Right ventricle myocardium inferior (tissue), 1 donor: ENCODE measurements around the gene ARMCX4. TPM values are rescaled to one million over a fixed set of nuclear protein-coding genes. Genes with fewer than 3 reads are reported as not detected.
"Not testable (repeated sequence)": the region's sequence is repeated elsewhere in the genome, so short reads cannot be mapped to it uniquely, and the experiment has no call there.

Experiments used
- ATAC-seq: fragments of 200-7000 bp; cut with Tn5 transposase; one replicate; pipeline ENCODE4 v1.9.1; 2020; ENCODE audit warnings: mild to moderate bottlenecking, moderate library complexity
- DNase-seq: peaks from one replicate; pipeline ENCODE4 v3.0.0; 2021; ENCODE audit errors: missing footprints
- intact Hi-C: fragments of 100-400 bp; cut with DNase I; formaldehyde crosslinking; loops from one replicate; pipeline ENCODE4 v1.11.0; 2022
- long read RNA-seq: library from polyadenylated mRNA; unstranded; transcript quantifications from one replicate; pipeline ENCODE4 v2.0.0, GENCODE V29; 2021
- total RNA-seq: library from RNA; stranded (reverse); fragmentation: NEBNext Ultra II Directional; extraction: Animal tissue kit (Norgen Biotek cat#: 25700); gene quantifications from one replicate; pipeline ENCODE4 v1.2.1, GENCODE V29; 2021
- donor health status: DM: no; HTN: yes; CAD: no; lungs with severe emphysema.

ARMCX4 gene
- 5.3 TPM for total RNA-seq
- long read RNA-seq: 0 reads

DNA sequence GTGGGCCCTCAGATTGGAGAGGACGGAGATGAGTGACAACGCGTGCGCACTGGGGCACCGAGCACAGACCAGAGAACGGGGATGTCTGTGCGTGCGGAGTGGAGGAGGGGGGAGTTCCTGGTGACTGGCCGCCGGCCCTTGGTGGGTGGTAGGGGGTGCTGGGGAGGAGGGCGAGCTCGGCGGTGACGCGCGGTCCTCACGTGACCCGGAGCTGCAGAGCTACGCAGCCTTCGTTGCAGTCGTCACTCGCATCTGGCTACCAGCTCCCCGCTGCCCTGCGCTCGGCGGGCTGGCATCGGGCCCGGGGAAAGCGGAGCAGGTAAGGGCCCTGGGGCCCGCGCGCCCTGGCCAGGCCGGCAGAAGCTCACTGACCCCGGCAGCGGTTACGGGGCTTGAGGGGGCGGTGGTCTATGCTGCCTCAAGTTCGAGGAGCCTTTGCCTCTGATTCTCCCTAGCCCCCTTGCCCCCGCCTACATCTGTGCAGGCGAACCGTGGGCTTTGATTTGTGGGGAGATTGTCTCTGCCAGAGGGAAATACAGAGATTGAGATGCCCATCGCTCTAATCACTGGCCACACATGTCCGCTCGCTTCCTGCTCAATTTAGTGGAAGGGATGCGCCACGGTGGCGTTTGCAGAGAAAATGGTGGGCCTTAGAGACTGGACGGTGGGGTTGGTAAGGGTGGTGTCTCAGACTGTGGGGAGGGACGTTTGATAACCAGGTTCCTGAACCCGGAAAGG lies at the start of gene ARMCX4:
ARMCX4 (plus strand) TSS at position 245 of the 738 bp plus-strand sequence. CDS start 3,134 bp downstream, outside the sequence.
- intact Hi-C loops: no loop called here
- ATAC-seq (peak; percentile 71), DNase-seq (peak; percentile 66)

DNA sequence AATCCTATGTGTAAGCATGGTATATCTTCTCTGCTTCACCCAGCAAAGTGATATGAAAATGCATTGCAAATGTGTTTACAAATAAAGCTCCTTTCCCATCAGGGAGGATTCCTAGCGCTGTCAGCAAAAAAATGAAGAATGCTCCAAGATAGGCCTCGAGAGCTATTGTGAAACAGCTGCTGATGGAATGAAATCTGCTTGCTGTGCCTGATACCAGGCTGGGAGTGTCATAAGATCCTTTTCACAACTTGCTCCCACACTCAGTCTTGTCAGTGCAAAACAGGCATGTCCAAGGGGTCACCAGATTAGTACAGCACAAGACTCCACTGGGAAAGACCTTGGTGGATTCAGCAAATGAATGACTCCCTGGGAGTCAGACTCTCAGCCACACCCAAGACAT lies 43.2 kb upstream of the ARMCX4 start:
- ATAC-seq: peak; percentile 31
- DNase-seq: no peak
- intact Hi-C loops: no loop called here

DNA sequence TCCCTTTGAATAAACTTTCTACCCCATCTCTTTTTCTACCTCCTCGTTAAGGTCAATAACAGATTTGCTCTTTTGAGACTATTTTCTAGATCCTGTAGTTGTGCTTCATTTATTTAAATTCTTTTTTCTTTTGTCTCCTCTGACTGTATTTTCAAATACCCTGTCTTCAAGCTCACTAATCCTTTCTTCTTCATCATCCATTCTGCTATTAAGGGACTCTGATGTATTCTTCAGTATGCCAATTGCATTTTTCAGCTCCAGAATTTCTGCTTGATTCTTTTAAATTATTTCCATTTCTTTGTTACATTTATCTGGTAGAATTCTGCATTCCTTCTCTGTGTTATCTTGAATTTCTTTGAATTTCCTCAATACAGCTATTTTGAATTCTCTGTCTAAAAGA lies 36.0 kb upstream of the ARMCX4 start:
- ATAC-seq (no peak), DNase-seq (no peak)
- intact Hi-C loops: no loop called here

DNA sequence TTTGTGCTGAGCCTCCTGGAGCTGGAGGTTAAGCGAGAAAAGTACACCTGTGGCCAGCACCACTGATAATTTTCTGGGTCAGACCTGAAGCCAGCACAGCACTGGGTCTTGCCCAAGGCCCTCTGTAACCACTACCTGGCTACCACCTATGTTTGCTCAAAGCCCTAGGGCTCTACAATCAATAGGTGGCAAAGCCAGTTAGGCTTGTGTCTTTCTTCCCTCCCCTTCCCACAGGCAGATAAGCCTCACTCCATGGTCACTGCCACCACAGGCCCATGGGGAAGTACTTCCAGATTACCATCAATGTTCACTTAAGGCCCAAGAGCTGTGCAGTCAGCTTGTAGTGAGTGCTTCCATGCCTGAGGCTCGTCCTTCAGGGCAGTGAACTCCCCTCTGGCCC lies 35.2 kb upstream of the ARMCX4 start:
- intact Hi-C loops: no loop called here
- DNase-seq (no peak), ATAC-seq (no peak)

DNA sequence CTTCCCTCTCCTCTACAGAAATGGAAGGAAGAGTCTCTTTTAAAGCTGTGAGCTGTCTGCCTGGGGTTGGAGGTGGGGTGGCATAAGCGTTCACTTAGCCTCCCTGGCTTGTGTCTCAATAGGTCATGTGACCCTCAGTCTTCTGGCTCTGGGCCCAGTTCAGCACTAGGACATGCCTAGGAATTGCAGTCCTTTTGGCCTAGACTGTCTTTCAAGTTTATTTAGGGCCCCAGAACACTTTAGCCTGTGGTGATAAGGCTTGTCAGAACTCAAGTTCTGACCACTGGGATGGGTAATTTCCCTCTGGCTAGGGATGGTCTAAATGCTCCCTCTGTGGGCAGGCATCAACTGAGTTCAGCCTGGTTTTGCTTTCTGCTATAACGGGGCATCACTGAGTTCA lies 34.3 kb upstream of the ARMCX4 start:
- DNase-seq: peak; percentile 74
- intact Hi-C loops: no loop called here
- peak; percentile 72 for ATAC-seq

DNA sequence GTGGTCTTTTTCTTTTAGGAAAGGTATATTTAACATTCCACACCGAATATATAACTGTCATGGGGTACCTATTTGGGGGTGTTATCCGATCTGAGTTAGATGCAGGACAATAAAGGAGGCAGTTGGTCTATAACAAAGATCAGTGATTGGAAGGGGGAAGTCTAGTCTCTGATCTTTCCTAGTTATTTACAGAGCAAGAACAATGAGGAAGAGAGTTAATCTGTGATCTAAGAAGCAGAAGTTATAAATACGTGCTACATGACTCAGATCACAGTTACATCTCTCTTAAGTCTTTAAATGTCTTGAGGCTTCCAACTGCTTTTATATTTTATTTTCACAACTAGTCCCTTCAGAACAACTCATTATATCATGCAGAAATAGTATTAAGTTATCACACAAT lies 33.2 kb upstream of the ARMCX4 start:
- ATAC-seq (no peak), DNase-seq (no peak)
- intact Hi-C loops: no loop called here

DNA sequence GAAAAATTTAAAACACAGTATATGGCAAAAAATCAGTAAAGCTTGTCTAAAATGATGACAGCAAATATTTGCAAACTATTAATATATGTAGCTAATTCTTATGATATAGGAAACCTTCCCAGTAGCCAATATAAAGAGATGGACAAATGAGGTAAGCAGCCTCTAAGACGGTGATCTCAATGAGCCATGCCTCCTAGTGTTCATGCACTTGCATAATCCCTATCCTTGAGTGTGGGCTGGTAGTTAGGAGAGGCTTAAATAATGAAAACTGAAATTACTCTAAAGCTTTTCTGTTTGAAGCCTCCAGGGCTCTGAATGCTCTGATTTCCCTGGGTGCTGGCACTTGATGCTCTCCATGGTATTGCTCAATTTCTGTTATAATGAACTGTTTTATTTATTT lies 24.6 kb upstream of the ARMCX4 start:
- DNase-seq (no peak), ATAC-seq (no peak)
- intact Hi-C loops: no loop called here

DNA sequence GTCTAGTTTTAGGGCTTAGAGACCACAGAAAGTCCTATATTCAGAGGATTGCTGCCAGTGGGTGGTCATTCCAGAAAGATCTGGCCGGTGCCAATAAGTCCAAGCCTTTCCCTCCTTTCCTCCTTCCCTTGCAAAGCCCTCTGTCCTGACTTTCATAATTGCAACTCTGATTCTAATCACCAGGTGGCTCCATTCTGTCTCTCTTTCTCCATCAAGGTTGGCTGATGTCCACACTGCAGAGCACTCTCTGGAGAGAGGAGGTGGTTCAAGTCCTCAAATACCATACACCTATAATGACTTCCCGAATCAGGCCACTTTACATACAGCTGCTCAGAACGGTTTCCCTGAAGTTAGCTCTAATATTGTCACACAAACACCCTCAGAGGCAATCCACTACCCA lies 22.4 kb upstream of the ARMCX4 start:
- ATAC-seq (no peak), DNase-seq (no peak)
- intact Hi-C loops: no loop called here

DNA sequence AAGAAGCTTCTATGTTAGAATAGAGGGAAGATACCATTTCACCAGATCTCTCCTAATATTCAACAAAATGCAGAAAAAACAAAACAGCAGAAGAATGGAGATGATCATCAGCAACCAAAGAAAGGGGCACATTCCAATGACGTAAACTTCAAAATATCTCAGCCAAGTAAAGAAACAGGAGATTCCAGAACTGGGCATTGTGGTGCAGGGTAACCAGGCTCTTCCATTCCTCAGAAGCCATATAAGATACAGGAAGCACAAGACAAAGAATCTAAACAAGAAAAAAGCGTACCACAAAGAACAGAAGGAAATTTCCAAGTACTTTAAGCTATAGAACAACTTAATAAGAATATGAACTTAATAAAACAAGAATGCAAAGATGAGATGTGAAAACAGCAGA lies 6.9 kb upstream of the ARMCX4 start:
- ATAC-seq (no peak), DNase-seq (no peak)
- intact Hi-C loops: no loop called here

DNA sequence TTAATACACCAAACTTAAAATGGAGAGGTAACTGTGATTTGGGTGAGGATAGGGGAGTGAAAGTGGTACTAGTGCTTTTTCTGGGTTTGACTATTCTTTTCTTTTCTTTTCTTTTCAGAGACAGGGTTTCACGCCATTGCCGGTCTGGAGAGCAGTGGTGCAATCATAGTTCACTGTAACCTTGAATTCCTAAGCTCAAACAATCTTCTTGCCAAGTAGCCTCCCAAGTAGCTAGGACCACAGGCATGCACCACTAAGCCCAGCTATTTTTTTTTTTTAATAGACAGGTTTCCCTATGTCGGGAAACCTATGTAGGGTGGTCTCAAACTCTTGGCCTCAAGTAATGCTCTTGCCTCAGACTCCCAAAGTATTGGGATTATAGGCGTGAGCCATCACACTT lies 3.0 kb upstream of the ARMCX4 start:
- ATAC-seq (no peak), DNase-seq (no peak)
- intact Hi-C loops: no loop called here

DNA sequence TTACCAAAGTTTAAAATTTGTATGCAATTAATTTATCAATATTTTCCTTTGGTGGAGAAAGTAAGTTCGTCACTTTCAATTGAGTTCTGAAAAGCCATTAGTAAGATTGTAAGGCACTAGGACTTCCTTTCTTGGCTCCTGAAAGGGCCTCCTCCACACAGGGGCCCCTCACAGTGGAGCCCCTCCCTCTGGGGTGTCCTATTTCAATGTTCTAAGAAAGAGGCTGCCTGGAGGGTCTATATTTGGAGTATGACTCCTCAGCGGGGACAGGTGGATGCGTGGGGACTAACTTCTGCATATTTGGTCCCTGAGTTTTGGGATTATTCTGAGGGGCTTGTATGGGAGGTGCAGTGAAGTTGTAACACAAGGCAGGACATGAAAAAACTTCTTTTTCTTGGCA lies 1.6 kb upstream of the ARMCX4 start:
- ATAC-seq: no peak
- intact Hi-C loops: no loop called here
- DNase-seq: no peak

DNA sequence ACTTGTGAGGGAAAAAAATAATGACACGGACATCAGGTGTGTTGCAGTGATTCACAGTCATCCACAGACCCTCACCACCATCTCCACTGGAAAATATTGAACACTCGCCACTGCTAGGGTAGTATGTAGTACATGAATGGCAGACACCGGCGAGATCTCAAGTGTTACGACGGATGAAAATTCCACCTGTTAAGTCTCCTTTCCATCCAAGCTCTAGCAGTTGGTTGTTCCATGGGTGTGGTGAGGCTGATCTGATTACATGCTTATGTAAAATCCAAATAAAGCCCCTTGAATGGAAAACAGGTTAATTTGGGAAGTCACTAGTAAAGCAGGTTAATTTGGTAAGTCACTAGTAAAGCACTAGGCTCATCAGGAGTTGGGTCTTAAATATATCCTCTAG lies 1.1 kb upstream of the ARMCX4 start:
- ATAC-seq (no peak), DNase-seq (no peak)
- intact Hi-C loops: no loop called here

DNA sequence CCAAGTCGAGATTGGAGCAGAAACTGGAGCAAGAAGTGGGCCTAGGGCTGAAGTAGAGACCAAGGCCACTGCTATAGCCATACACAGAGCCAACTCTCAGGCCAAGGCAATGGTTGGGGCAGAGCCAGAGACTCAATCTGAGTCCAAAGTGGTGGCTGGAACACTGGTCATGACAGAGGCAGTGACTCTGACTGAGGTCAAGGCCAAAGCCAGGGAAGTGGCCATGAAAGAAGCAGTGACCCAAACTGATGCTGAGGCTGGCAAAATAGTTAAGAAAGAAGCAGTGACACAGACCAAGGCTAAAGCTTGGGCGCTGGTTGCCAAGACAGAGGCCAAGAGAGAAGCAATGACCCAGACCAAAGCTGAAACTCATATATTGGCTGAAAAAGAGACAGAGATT lies 3.5 kb downstream of the ARMCX4 start:
- intact Hi-C loops: no loop called here
- DNase-seq: no peak
- no peak for ATAC-seq

DNA sequence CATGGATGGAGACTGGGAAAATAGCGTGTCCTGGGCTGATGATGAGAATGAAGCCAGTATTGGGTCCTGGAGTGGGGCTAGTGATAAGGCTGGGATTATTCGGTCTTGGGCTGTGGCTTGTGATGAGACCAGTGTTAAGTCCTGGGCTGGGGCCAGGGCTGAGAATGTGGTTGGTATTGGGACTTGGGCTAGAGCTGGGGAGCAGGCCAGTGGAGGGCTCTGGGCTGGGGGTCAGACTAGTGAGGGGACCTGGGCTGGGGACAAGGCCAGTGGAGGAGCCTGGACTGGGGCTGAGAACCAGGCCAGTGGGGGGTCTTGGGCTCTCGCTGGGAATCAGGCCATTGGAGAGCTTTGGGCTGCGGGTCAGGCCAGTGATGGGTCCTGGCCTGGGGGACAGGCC lies 6.7 kb downstream of the ARMCX4 start:
- ATAC-seq: no peak
- intact Hi-C loops: no loop called here
- no peak for DNase-seq

DNA sequence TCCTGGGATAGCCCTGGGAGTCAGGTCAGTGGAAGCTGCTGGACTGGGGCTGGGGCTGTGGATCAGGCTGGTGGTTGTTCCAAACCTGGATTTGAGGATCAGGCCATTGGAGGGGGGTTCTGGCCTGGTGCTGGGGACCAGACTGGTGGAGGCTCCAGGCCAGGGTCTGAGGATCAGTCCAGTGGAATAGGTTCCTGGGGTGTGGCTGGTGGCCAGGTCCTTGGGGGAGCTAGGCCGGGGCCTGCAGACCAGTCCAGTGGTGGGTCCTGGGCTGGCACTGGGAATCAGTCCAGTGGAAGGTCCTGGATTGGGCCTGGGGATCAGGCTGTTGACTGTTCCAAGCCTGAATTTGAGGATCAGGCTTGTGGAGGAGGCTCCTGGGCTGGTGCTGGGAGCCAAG lies 8.0 kb downstream of the ARMCX4 start:
- ATAC-seq: no peak
- DNase-seq: no peak
- intact Hi-C loops: no loop called here

DNA sequence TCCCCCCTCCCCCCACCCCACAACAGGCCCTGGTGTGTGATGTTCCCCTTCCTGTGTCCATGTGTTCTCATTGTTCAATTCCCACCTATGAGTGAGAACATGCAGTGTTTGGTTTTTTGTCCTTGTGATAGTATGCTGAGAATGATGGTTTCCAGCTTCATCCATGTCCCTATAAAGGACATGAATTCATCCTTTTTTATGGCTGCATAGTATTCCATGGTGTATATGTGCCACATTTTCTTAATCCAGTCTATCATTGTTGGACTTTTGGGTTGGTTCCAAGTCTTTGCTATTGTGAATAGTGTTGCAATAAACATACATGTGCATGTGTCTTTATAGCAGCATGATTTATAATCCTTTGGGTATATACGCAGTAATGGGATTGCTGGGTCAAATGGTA lies 17.7 kb downstream of the ARMCX4 start:
- ATAC-seq, intact Hi-C loops, DNase-seq: not testable (repeated sequence)

DNA sequence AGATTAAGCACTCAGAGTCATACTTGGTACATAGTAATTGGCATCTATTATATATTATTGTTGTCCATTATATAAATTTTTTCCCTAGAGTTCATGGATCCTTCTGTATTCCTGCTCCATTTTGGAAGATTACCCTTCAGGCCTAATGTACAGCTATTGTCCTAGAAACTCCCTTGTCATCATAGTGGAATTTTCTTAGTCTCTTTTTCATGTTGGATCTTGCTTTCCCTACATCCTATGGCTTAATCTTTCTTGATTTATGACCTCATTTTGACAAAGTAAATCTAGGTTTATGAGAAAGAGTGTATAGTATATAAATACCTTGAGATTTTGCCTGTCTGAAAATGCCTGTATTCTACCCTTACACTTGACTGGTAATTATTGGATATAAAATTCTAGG lies 22.1 kb downstream of the ARMCX4 start:
- intact Hi-C loops: no loop called here
- DNase-seq (no peak), ATAC-seq (no peak)

DNA sequence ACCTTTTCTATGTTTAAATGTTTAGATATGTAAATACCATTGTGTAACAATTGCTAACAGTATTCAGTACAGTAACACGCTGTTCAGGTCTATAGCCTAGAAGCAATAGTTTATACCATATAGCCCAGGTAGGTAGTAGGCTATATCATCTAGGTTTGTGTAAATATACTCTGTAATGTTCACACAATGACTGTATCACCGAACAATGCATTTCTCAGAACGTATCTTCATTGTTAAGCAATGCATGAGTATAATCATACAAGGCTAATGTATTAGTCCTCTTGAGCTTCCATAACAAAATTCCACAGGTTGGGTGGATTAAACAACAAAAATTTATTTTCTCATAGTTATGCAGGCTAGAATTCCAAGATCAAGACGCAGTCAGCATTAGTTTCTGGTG lies 22.7 kb downstream of the ARMCX4 start:
- intact Hi-C loops: no loop called here

DNA sequence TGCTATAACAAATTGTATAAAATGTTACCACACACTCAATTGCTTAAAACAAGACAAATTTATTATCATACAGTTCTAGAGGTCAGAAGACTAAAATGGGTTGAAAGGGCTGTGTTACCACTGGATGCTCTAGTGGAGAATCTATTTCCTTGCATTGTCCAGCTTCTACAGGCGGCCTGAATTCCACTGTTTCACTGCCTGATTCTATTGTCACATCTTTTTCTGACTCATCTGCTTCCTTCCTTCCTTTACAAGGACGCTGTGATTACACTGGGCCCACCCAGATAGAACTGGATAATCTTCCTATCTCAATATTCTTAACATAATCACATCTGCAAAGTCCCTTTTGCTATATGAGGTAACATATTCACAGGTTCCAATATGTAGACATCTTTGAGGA lies 45.7 kb downstream of the ARMCX4 start:
- ATAC-seq: no peak
- intact Hi-C loops: no loop called here
- DNase-seq: no peak

More for the DNA sequence above, 22.7 kb downstream of the ARMCX4 start:
- DNase-seq: no peak
- no peak for ATAC-seq
